SU-DHL-6 (cell line): Measurements from ENCODE around the gene ELMO1.

ENCODE experiments used
- CTCF ChIP-seq: fragments of 200-600 bp; sonication (generic); IDR thresholded peaks from one replicate; pipeline ENCODE4 v1.5.1; 2017; ENCODE audit warnings: antibody characterized with exemption, mild to moderate bottlenecking, low read length, moderate library complexity; ENCODE audit not compliant: insufficient read depth, poor library complexity, severe bottlenecking
- EZH2phosphoT487 ChIP-seq: fragments of 200-600 bp; sonication (generic), shearing (Covaris generic); conservative IDR thresholded peaks from 2 replicates; pipeline ENCODE4 v1.6.1; 2018; ENCODE audit warnings: mild to moderate bottlenecking, antibody characterized with exemption, low read length, moderate library complexity, mixed read lengths

- TF ChIP-seq CTCF (no peak), EZH2phosphoT487 (no peak)
Measured at GRCh38 chr7:37360484-37360883, 88.2 kb downstream of the ELMO1 start.
